HL-60 (cell line): ENCODE measurements around the gene MYH14.
"Not testable (repeated sequence)": the region's sequence is repeated elsewhere in the genome, so short reads cannot be mapped to it uniquely, and the experiment has no call there.

Experiments used
- DNase-seq, 2 experiments: peaks; one replicate each; pipeline ENCODE4 v3.0.0-alpha.2; 2010 to 2020; ENCODE audit warnings: low read depth in 1 of 2, low spot score in 1 of 2
- H3K27ac ChIP-seq: fragments of 250-450 bp; sonication (Bioruptor Pico); replicated peaks from 2 replicates; pipeline ENCODE4 v1.5.1; 2020; ENCODE audit warnings: mild to moderate bottlenecking, moderate library complexity
- H3K27me3 ChIP-seq: fragments of 250-450 bp; sonication (Bioruptor Pico); 2 replicates; pipeline ENCODE4 v1.5.1; 2021; ENCODE audit warnings: mild to moderate bottlenecking, moderate library complexity; ENCODE audit not compliant: insufficient read depth, poor library complexity, severe bottlenecking
- H3K4me3 ChIP-seq: replicated peaks from 2 replicates; pipeline ENCODE4 v1.5.1; 2011; ENCODE audit warnings: mild to moderate bottlenecking, control low read depth, low read length; ENCODE audit not compliant: insufficient read depth
- CTCF ChIP-seq: IDR thresholded peaks from one replicate; pipeline ENCODE4 v1.5.1; 2011; ENCODE audit warnings: low read length, control low read depth, inconsistent platforms; ENCODE audit not compliant: insufficient read depth
- GABPA ChIP-seq: IDR thresholded peaks from 2 replicates; pipeline ENCODE4 v1.6.1; 2012; ENCODE audit warnings: low read depth
- POLR2AphosphoS5 ChIP-seq: IDR thresholded peaks from 2 replicates; pipeline ENCODE4 v1.6.1; 2012; ENCODE audit warnings: low read depth
- SPI1 ChIP-seq: IDR thresholded peaks from 2 replicates; pipeline ENCODE4 v1.6.1; 2012; ENCODE audit warnings: low read depth, mild to moderate bottlenecking, borderline replicate concordance
- TF ChIP-seq, protein P1 (sequence below): IDR thresholded peaks from 2 replicates; pipeline ENCODE4 v1.6.1; 2012; ENCODE audit warnings: low read depth; ENCODE audit not compliant: insufficient replicate concordance

MYH14 gene

DNA sequence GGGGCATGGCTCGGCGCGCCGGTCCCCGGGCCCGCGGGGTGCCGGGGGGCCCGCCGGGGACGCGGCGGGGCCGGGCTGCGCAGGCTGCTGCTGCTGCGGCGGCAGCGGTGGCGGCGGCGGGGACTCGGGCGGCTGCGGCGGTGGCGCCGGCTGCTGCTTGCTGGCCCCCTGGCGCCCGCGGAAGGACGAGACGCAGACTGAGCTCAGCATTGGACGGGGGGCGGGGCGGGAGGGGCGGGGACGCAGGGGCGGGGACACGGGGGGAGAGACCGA is 125.4 kb downstream of the MYH14 start:
- H3K4me3 ChIP-seq = peak overlapping the region; percentile 30
- H3K27ac ChIP-seq = no peak overlapping the region
- TF ChIP-seq POLR2AphosphoS5 (no peak), GABPA (no peak), CTCF (no peak), SPI1 (no peak)
- TF ChIP-seq, protein P1, sequence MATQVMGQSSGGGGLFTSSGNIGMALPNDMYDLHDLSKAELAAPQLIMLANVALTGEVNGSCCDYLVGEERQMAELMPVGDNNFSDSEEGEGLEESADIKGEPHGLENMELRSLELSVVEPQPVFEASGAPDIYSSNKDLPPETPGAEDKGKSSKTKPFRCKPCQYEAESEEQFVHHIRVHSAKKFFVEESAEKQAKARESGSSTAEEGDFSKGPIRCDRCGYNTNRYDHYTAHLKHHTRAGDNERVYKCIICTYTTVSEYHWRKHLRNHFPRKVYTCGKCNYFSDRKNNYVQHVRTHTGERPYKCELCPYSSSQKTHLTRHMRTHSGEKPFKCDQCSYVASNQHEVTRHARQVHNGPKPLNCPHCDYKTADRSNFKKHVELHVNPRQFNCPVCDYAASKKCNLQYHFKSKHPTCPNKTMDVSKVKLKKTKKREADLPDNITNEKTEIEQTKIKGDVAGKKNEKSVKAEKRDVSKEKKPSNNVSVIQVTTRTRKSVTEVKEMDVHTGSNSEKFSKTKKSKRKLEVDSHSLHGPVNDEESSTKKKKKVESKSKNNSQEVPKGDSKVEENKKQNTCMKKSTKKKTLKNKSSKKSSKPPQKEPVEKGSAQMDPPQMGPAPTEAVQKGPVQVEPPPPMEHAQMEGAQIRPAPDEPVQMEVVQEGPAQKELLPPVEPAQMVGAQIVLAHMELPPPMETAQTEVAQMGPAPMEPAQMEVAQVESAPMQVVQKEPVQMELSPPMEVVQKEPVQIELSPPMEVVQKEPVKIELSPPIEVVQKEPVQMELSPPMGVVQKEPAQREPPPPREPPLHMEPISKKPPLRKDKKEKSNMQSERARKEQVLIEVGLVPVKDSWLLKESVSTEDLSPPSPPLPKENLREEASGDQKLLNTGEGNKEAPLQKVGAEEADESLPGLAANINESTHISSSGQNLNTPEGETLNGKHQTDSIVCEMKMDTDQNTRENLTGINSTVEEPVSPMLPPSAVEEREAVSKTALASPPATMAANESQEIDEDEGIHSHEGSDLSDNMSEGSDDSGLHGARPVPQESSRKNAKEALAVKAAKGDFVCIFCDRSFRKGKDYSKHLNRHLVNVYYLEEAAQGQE = no peak
- peaks cover 49% of the 10 kb centered on the region for H3K27me3 ChIP-seq
- DNase-seq = no peak

GRCh38 chr19:50329146-50329925 is 125.9 kb downstream of the MYH14 start, which contains the start of gene KCNC3:
KCNC3 (minus strand) TSS chr19:50329377; CDS start chr19:50329082, 295 bp downstream.
- TF ChIP-seq, protein P1 = no peak
- TF ChIP-seq POLR2AphosphoS5 (no peak), SPI1 (no peak), GABPA (no peak), CTCF (no peak)
- Histone ChIP-seq H3K27me3 (peaks cover 49% of the 10 kb centered on the region), H3K27ac (no peak within 1 kb of the TSS), H3K4me3 (peak within 1 kb of the TSS; percentile 30)
- DNase-seq = peak; percentile 58 to 97

DNA sequence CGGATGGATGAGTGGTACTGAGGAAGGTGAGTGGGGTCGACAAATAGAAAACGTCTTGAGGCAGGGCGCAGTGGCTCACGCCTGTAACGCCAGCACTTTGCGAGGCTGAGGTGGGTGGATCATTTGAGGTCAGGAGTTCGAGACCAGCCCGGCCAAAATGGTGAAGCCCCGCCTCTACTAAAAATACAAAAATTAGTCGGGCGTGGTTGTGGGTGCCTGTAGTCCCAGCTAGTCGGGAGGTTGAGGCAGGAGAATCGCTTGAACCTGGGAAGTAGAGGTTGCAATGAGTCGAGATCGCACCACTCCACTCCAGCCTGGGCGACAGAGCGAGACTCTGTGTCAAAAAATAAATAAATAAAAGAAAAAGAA is 126.5 kb downstream of the MYH14 start:
- peaks cover 49% of the 10 kb centered on the region for H3K27me3 ChIP-seq

DNA sequence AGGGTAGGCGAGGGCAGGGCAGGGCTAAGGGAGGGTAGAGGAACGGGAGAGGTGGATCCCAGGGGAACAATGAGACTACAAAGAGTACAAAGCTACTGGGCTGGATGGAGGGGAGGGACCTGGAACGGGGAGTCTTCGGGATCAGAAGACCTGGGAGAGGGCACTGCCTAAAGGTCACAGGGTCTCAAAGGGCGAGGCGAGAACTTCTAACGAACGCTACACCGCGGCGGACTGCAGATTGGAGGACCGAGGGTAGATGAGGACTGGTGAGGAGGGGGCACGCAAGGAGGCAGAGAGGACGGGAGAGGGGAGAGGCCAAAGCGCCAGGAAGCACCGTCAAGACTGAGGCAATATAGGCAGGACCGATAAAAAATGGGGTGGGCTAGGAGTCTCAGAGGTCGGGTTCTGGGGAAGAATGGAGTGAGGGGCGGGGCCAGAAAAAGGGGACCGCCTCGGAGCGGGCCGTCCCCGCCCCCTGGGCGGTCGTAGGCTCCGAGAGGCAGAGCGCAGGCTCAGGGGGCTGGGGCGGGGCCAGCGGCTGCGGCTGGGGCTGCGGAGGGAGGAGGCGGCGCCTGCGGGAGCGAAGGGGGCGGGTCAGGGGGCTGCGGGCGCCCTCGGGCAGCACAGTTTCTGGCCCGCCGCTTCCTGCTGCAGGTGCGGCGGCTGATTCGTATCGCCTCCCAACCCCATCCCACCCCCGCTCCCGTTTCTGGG is 127.1 kb downstream of the MYH14 start:
- TF ChIP-seq, protein P1 = no peak
- TF ChIP-seq GABPA = no peak
- TF ChIP-seq POLR2AphosphoS5 = no peak
- no peak for TF ChIP-seq SPI1
- no peak for TF ChIP-seq CTCF
- peak; percentile 4 to 65 for DNase-seq
- H3K27me3 ChIP-seq = peaks cover 49% of the 10 kb centered on the region
- no peak overlapping the region for H3K27ac ChIP-seq
- H3K4me3 ChIP-seq = peak overlapping the region; percentile 39

More for the DNA sequence above, 126.5 kb downstream of the MYH14 start:
- not testable (repeated sequence) for H3K27ac ChIP-seq, DNase-seq
- peak overlapping the region; percentile 0; the same call in 1 of the 2 replicates for H3K4me3 ChIP-seq
